ENCODE measurements around the gene FGF2.

Gene FGF2

DNA sequence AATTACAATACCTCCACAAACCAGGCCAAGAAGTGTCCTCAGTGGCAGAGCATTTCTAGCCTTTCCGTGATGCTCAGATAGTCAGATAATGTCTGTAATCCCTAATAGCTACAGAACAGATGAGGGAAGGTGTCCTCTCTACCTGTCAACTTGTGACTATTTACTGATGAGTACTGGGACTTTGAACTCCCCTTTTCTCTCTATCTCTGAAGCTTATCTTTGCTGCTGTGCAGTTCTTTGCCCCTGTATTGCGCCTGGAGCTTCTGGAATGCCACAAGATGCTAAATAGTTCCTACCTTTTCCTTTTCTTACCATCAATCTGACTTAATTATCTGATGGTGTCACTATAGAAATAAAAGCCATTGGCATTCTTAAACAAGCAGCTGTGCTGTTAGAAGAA is 30.5 kb downstream of the FGF2 start:
- Histone ChIP-seq H3K4me1 (ENCODE audit: low read length) (0 out of 2 replicates have a peak, but pooled peaks cover 1% of the 10 kb centered on the region), H3K27ac (ENCODE audit: low read length) (no peak overlapping the region), H4K20me1 (ENCODE audit: insufficient read depth, low read length) (no peaks in the 10 kb centered on the region), H3K9me2 (replicated peaks; ENCODE audit: insufficient read depth, low read length) (no peaks in the 10 kb centered on the region), H2AFZ (ENCODE audit: low read length) (no peak overlapping the region), H3K79me2 (ENCODE audit: low read length) (no peaks in the 10 kb centered on the region), H3K36me3 (replicated peaks; ENCODE audit: insufficient read depth, low read length) (no peaks in the 10 kb centered on the region), H3K9me3 (replicated peaks; ENCODE audit: insufficient read depth, low read length) (no peaks in the 10 kb centered on the region), H3K4me3 (ENCODE audit: low read length) (no peak overlapping the region), H3F3A (ENCODE audit: insufficient read depth, low read length) (no peaks in the 10 kb centered on the region), H3K27me3 (replicated peaks; ENCODE audit: insufficient read depth, low read length) (no peaks in the 10 kb centered on the region), H3K4me2 (ENCODE audit: low read depth, low read length) (no peak overlapping the region), H3K9ac (ENCODE audit: low read length) (no peak overlapping the region)
- no peak for DNase-seq
- TF ChIP-seq, protein P1, sequence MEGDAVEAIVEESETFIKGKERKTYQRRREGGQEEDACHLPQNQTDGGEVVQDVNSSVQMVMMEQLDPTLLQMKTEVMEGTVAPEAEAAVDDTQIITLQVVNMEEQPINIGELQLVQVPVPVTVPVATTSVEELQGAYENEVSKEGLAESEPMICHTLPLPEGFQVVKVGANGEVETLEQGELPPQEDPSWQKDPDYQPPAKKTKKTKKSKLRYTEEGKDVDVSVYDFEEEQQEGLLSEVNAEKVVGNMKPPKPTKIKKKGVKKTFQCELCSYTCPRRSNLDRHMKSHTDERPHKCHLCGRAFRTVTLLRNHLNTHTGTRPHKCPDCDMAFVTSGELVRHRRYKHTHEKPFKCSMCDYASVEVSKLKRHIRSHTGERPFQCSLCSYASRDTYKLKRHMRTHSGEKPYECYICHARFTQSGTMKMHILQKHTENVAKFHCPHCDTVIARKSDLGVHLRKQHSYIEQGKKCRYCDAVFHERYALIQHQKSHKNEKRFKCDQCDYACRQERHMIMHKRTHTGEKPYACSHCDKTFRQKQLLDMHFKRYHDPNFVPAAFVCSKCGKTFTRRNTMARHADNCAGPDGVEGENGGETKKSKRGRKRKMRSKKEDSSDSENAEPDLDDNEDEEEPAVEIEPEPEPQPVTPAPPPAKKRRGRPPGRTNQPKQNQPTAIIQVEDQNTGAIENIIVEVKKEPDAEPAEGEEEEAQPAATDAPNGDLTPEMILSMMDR (IDR thresholded peaks at IDR 0.05; ENCODE audit: low read length), result no peak
- no peak for TF ChIP-seq EZH2phosphoT487 (IDR thresholded peaks at IDR 0.05; ENCODE audit: low read length)
- no peak for TF ChIP-seq EZH2 (optimal IDR thresholded peaks at IDR 0.05; ENCODE audit: low read depth, low read length)

DNA sequence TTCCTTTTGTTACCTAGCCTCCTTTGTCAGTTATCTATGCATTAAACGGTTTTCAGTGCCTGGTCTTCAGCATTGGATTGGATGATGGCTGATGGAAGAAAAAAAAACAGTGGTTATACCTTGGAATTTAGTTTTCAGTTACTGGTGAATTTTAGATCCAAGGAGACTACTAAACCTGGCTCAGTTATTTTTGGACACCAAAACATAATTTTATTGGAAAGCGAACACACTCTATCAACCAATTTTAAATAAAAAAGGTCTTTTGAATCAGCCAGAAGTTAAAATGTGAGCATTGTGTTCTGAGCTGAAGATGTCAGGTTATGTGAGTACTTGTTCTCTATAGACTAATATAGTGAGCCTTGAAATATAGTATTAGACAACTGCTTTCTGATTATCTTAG is 32.1 kb downstream of the FGF2 start:
- Histone ChIP-seq H3F3A (ENCODE audit: insufficient read depth, low read length) (no peaks in the 10 kb centered on the region), H3K27ac (ENCODE audit: low read length) (no peak overlapping the region), H3K4me2 (ENCODE audit: low read depth, low read length) (no peak overlapping the region), H3K9me3 (replicated peaks; ENCODE audit: insufficient read depth, low read length) (no peaks in the 10 kb centered on the region), H4K20me1 (ENCODE audit: insufficient read depth, low read length) (no peaks in the 10 kb centered on the region), H3K9ac (ENCODE audit: low read length) (no peak overlapping the region), H3K4me1 (ENCODE audit: low read length) (no peaks in the 10 kb centered on the region), H3K27me3 (replicated peaks; ENCODE audit: insufficient read depth, low read length) (no peaks in the 10 kb centered on the region), H3K36me3 (replicated peaks; ENCODE audit: insufficient read depth, low read length) (no peaks in the 10 kb centered on the region), H3K4me3 (ENCODE audit: low read length) (no peak overlapping the region), H3K9me2 (replicated peaks; ENCODE audit: insufficient read depth, low read length) (no peaks in the 10 kb centered on the region), H2AFZ (ENCODE audit: low read length) (no peak overlapping the region), H3K79me2 (ENCODE audit: low read length) (no peaks in the 10 kb centered on the region)
- DNase-seq, result no peak
- TF ChIP-seq EZH2phosphoT487 (IDR thresholded peaks at IDR 0.05; ENCODE audit: low read length) (no peak), EZH2 (optimal IDR thresholded peaks at IDR 0.05; ENCODE audit: low read depth, low read length) (no peak)
- TF ChIP-seq, protein P1 (IDR thresholded peaks at IDR 0.05; ENCODE audit: low read length), result no peak

DNA sequence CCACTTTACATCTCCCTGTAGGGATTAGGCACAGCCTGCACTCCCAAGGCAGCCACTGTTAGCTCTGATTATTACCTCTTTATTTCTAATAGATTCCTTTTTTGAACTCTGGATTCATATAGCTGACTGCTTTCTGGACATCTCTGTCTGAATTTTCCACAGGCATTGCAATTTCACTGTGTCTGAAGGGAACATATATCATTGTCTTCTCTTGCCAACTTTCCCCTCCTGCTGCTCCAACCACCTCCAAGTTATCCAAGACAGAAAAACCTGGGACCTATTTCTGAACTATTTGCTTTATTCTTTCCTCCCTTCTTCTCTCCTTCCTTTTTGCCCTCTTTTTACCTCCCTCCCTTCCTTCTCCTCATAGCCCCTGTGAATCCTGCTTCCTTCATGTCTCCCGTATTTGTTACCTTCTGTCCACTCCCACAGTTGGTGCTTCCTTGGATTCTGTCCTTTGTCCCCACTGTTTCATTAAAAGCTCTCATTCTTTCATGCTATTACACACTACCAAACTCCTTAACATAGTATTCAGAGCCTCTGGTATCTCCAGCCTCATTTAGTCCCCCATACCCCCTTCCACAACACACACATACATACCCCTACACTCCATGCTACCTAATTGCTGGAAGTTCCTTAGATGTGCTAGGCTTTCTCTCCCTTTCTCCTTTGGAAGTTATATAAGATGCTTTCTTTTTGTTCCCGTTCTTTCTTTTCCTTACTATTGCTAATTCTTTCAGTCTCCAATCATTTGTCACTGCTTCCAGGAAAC is 34.7 kb downstream of the FGF2 start:
- no peaks in the 10 kb centered on the region for H3K9me2 ChIP-seq (replicated peaks; ENCODE audit: insufficient read depth, low read length)
- H3K4me2 ChIP-seq (ENCODE audit: low read depth, low read length), result no peak overlapping the region
- no peak overlapping the region for H3K9ac ChIP-seq (ENCODE audit: low read length)
- H3K4me1 ChIP-seq (ENCODE audit: low read length), result no peaks in the 10 kb centered on the region
- no peaks in the 10 kb centered on the region for H3K27me3 ChIP-seq (replicated peaks; ENCODE audit: insufficient read depth, low read length)
- no peak overlapping the region for H3K4me3 ChIP-seq (ENCODE audit: low read length)
- no peaks in the 10 kb centered on the region for H3F3A ChIP-seq (ENCODE audit: insufficient read depth, low read length)
- no peaks in the 10 kb centered on the region for H3K79me2 ChIP-seq (ENCODE audit: low read length)
- H2AFZ ChIP-seq (ENCODE audit: low read length), result no peak overlapping the region
- TF ChIP-seq EZH2 (optimal IDR thresholded peaks at IDR 0.05; ENCODE audit: low read depth, low read length) (no peak), EZH2phosphoT487 (IDR thresholded peaks at IDR 0.05; ENCODE audit: low read length) (no peak)
- TF ChIP-seq, protein P1 (IDR thresholded peaks at IDR 0.05; ENCODE audit: low read length), result no peak
- H3K27ac ChIP-seq (ENCODE audit: low read length), result no peak overlapping the region
- no peaks in the 10 kb centered on the region for H3K9me3 ChIP-seq (replicated peaks; ENCODE audit: insufficient read depth, low read length)
- DNase-seq, result no peak
- H3K36me3 ChIP-seq (replicated peaks; ENCODE audit: insufficient read depth, low read length), result no peaks in the 10 kb centered on the region
- no peaks in the 10 kb centered on the region for H4K20me1 ChIP-seq (ENCODE audit: insufficient read depth, low read length)

Measured in MM.1S (cell line).